HuH-7 (cell line): Measurements from ENCODE around the gene INPP5A.

Source experiments
- DNase-seq: peaks from one replicate; pipeline ENCODE4 v3.0.0; 2011; ENCODE audit warnings: low spot score

INPP5A gene

DNA sequence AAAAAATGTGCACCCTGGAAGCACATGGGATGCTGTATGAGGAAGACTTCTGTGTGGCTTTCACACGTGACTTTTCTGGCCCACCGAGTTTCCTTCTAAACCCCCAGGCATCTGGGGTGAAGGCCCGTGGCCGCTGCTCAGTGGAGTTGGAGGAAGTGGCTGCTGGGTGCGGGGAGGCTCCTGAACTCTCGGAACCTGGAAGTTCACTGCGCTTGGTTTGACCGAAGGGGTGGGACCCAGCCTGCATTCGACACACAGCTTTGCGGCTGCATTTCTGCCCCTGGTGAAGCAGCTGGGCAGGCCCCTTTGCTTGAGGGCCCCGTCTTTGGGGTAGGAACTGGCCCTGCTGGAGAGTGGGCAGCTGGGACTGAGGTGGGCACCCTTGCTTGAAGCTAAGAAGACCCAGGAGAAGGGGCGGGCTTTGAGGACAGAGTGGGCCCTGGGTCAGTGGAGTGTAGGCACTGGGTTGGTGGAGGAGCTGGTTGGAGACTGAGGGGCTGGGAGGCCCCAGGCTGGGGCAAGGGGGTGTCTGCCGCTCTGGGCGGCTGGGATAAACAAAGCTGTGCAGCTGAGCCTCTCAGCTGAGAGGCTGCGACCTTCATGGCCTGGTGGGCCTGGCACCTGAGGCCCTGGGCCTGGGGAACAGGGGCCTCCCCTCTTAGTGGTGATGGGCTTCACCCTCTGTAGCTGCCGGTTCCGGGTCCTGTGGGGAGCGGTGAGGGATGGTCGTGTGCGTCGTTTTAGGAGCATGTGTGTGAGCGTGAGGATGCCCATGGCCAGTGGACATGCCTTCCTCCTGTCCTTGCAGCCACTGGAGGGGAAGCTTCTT is 78.0 kb downstream of the INPP5A start:
- no peak for DNase-seq

DNA sequence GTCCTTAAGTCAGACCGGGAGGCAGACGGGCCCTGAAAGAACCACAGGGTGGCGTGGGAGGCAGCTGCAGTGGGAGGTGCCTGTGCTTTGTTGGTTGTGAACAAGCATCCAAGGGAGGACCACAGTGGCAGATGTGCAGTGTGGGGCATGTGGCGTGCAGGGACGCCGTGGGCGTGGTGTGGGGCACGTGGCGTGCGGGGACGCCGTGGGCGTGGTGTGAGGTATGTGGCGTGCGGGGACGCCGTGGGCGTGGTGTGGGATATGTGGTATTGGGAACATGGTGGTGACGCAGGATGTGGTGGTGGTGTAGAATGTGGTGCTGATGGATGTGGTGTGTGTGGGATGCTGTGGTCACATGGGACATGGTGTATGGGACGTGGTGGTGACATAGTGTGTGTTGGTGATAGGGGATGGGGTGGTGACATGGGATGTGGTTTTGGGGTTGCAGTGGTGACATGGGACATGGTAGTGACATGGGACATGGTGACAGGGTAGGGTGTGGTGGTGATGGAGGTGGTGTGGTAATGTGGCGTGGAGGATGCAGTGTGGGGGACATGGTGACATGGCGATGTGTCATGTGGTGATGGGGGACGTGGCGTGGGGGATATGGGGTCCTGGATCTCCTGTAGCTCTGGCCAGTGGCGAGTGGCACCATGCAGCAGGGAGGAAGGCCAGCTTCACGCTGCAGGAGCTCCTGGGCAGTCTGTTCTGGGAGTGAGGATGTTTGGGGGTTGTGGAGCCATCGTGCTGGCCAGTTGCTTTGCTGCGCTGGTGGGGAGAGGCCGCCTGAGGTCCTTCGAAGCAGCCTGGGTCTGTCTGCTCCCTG is 78.8 kb downstream of the INPP5A start:
- no peak for DNase-seq

DNA sequence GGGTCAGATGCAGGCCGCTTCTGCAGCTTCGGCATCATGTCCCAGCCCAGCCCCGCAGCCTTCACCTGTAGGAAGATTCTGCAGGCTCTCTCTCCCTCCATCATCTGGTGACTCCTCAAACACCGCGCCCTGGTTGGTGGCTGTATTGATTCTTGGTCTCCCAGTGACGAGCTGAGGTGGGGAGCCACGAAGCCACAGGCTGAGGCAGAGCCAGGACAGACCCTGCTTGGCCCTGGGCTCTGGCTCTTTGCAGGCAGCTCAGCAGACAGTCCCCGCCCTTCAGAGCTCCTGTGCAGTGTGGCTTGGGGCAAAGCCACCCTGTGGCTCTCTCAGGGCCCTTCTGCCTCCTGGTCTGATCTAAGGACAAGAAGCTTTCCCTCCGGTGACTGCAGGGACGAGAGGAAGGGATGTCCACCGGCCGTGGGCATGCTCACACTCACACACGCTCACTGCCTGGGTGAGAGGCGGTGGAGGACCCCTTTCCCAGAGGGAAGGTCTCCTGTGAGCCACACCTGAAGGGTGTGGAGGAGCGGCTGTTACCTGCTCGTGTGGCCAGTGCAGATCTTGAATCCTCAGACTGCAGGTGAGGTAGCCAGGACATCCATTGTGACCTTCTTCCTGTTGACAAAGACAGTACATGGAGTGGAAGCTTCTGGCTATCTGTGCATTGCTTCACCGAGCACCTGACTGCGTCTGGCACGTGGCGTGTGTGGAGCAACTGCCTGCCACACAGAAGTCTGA is 79.6 kb downstream of the INPP5A start:
- no peak for DNase-seq

DNA sequence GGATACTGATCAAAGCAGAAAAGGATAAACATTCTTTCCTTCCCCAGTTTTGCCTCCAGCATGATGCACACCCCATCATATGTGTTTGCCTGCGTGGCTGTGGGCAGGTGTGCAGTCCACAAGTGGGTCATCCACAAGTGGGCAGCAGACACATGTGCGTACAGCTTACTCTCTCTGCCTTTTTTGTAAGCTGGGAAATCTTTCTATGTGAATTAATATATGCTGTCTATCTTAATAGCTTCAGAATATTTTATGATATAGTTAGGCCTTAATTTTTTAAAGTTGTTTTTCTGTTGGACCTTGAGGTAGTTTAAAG is 80.1 kb downstream of the INPP5A start:
- DNase-seq, result no peak

DNA sequence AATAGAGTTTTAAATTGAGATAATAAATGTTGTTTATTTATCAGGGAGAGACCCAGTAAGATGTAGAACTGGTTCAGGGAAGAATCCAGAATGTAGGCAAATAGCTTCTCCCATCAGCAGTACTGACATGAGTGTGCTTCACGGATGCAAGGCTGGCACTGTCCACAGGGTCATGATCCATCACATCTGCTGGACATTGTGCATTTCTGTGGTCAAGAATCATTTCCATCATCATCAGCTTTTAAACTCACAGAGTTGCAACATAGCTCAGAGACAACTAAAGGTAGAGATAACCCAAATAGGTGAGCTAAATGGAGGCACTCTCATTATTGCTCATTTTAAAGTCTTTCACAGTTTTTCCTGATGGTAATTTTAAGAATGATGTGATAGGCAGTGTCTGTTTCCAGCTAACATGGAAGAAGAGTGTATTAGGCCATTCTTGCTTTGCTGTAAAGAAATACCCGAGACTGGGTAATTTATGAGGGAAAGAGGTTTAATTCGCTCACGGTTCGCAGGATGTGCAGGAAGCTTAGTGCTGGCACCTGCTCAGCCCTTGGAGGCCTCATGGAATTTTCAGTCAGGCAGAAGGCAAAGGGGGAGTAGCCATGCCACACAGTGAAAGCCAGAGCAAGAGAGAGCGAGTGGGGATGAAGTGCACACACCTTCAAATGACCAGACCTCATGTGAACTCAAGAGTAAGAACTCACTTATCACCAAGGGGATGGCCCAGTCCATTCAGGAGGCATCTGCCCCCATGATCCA is 80.8 kb downstream of the INPP5A start:
- no peak for DNase-seq

DNA sequence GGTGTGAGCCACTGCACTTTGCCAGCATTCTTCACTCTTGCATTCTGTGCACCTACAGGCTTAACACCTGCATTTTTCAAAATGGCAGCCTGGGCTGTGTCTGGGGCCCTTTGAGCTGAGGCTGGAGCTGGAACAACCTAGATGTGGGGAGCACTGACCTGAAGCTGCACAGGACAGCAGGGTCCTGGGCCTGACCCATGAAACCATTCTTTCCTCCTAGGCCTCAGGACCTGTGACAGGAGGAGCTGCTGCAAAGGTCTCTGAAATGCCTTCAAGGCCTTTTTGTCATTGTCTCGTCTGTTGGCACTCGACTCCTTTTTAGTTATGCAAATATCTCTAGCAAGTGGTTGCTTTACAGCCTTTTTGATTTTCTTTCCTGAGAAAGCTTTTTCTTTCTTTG is 82.3 kb downstream of the INPP5A start:
- no peak for DNase-seq

DNA sequence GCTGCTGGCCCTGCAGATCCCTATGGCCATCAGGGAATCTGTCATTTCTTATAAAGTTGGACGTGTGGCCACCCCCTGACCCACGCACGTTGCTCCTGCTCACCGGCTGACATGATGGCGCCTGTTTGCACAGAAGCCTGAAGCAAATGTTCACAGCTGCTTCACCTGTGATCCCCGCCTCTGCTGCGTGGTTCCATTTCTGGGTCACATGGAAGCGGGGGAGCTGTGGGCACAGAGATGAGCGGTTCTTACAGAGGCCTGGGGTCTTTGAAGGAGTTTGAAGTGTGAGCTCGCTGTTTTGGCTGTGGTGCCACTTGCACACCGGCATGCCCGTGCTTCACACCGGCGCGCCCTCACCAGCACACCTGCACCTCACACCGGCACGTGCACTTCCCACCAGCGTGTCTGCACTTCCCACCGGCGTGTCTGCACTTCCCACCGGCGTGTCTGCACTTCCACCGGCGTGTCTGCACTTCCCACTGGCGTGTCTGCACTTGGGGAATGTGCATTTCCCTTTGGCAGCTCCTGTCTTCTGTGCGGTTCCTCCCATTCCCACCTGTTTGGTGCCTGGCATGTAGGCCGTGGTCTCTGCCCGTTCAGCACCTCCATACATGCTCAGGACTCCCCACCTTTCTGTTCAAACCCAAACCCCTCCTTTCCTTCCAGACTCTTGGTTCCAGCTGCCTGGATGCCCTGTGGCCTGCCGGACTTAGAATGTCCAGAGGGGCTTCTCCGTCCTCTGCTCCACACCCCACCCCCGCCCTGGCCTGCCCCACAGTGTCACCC is 86.7 kb downstream of the INPP5A start:
- no peak for DNase-seq

DNA sequence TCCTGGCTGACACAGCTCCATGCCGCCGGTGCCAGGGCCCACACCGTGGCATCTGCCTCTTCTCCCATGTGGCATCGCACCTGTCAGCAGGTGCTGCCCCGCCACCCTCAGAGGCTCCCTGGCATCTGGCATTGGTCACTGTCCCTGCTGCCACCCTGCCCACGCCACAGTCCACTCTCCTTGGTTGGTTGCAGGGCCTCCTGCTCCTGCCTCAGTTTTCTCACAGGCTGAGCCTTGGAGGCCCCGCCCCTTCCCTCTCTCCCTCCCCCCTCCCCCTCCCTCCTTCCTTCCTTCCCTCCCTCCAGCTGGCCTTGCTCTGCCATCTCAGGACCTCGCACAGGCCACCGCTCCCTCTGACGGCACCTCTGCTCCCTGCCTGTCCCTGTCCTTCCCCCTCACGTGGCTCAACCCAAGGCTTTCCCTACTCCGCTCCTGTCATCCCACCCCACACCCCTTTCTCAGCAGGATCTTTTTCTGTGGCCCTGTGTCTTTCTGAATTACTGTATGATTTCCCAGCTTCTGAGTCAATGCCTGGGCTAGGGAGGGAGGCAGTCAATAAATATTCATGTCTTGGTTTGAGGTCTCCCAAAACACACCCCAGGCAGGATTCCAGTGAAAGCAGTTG is 87.4 kb downstream of the INPP5A start:
- DNase-seq, result no peak

DNA sequence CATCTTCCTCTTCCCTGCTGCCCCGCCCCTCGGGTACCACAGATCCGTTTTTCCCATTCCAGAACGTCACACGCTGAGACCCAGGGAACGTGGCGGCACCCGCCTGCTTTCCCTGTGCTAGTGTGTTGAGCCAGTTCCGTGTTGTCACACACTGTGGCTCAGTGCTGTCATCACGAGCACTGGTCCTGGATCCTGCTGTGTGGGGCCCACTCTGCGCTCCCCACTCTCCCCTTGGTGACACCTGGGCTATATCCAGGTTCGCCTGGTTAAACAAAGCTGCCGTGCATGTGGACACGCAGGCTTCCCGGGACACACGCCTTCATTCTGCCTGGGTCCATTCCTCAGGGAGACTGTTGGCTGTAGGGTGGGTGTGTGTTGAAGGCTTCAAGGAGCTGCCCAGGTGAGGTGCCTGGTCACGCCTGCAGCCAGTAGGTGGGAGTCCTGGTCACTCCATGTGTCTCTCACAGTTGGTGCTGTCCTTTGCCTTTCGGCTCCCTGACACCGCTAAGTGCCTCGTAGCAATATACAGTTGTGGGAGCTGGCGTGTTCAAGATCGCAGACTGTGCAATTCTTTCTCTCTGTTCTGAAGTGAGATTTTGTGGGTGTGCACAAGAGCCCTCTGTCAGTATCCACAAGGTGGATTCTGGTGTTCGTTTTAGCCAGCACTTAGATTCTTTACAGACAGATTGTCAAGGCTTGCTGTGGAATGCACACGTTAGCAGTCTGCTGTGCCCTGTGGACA is 88.6 kb downstream of the INPP5A start:
- no peak for DNase-seq

DNA sequence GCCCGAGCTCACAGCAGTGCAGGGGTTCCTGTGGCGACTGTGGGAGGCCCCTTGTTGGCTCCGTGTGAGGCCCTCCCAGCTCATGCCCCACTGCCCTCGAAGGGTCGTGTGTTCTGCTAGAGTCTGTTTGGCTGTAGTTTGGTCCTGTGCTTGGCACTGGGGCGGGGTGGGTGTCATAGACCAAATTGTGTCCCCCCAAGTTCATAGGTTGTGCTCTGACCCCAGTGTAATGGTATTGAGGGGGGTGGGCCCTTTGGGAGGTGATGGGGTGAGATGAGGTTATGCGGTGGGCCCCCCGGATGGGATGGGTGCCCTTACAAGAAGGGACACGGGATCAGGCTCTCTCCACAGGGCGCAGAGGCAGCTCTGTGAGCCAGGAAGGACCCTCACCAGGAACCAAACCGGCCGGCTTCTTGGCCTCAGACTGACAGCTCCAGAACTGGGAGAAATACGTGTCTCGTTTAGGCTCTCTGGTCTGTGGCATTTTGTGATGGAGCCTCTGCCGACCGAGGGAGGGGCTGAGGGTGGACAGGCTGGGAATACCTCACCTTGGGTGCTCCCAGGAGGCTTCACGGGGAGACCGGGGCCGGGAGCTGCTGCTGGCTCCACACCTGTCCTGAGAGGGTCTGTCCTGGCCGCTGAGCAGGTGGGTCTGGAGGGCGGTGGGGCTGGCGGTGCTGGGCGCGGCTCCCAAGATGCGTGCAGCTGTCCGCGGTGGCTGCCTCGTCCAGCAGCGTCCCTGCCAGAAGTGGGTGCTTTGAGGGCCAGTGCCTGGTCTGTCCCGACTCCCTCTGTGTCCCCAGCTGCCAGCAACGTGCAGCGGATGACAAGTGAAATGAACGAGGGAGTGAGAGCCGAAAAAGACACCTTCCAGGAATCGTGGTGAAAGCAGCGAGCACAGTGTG is 89.4 kb downstream of the INPP5A start:
- no peak for DNase-seq

DNA sequence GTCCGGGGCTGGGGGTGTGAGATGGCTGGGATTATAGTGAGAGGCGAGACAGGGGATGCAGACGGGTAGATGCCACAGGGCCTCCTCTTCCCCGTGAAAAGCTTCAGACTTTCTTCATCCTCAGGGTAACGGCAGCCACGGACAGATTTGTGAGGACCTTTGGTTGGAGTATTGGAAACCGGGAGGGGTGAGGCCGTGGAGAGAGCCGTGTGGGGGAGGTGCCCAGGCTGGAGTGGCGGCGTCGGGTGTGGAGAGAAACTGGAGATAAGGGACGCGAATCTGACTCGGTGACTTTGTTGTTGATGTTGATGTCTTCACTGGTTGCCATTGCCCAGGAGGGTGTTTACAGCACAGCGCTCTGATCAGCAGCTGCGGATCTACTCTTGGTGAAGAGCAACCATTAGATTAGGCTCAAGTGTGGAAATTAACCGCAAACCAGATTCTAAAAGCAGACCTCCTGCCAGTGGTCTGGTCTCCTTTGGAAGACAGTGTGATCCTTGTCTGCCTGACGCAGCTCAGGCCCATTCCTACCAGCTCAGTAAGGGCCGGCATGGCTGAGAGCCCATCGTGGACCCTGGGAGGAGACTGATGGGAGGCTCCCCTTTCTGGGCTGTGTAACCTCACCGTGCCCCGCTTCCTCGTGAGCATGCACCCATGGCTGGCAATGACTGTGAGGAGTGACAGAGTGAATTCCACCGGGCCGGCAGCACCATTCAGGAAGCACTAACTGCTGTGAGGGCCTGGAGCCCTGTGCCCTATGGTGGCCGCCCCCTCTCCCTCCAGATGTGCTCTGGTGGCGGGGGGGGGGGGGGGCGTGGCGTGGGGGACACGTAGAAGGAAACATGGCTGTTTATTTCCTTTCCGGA is 90.3 kb downstream of the INPP5A start:
- no peak for DNase-seq

DNA sequence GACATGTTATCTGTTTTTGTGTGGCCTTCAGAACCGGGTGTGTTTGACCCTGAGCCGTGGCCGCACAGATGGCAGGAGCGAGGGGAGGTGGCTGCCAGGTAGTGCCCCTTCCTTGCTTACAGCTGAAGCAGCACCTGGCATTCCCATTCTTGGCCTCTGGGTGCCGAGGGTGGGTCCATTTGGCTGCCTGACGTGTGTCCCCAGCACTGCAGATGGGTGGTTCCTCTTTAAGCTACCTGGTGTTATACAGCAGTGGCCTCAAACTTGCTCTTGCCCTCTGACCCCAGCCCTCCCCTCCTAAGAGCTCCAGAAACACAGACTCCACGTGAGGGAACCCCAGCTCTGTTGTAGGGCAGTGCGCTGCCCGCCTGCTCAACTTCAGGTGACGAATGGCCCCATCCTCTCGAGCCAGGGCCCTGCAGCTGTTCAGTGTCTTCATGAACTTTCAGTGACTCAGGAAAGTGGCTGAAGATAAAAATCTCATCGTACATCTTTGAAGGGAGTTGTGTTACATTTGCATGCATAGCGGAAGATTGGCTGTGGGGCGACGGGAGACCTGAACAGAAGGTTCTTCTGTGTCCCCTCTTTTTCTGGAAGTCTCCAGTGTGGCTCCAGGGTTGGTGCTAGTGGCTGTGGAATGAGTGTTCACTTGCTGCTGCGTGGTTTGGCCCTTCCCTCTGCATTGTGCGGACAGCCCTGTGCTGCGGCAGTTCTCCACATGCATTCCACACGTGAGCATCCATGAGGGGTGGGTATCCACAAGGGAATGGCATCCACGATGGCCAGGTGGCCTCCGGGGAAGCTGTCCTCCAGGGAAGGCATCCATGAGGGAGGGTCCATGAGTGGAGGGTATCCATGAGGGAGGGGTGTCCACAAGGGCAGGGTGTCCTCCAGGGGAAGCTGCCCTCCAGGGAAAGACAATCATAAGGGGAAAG is 91.6 kb downstream of the INPP5A start:
- no peak for DNase-seq

DNA sequence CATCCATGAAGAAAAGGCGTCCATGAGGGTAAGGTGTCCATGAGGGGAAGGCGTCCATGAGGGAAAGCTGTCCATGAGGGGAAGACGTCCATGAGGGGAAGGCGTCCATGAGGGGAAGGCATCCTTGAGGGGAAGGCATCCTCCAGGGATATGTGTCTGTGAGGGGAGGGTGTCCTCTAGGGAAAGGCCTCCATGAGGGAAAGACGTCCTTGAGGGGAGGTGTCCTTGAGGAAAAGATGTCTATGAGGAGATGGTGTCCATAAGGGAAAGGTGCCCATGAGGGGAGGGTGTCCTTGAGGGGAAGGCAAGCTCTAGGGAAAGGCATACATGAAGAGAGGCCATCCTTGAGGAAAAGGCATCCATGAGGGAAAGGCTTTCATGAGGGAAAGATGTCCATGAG is 92.6 kb downstream of the INPP5A start:
- no peak for DNase-seq

DNA sequence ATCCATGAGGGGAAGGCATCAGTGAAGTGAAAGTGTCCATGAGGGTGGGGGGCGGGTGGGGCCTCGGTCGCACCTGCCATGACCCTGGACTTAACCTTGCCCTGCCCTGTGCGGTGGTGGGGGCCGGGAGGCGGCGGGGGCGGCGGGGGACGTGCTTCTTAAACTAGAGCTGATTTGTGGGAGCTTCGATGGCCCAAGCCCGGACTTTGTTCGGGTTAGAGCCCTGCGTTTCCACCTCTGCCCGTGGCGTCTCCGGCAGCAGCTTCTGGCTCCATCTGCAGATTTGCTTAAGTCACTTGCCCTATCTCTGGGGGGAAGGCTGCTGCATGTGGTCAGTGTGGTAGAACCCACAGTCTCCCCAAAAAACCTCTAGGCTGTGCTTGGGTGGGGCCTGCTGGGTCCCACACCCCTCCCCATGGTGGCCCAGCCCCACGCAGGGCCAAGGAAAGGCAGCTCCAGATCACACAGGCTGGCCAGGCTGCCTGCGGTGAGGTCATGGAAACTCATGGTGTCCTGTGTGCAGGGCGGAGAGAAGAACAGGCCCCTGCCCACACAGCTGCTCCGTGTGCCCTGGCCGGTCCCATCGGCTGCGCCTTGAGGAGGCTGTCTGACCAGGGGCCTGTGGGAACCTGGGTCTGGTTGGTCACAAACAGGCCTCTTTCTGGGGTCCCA is 93.2 kb downstream of the INPP5A start:
- DNase-seq, result no peak

DNA sequence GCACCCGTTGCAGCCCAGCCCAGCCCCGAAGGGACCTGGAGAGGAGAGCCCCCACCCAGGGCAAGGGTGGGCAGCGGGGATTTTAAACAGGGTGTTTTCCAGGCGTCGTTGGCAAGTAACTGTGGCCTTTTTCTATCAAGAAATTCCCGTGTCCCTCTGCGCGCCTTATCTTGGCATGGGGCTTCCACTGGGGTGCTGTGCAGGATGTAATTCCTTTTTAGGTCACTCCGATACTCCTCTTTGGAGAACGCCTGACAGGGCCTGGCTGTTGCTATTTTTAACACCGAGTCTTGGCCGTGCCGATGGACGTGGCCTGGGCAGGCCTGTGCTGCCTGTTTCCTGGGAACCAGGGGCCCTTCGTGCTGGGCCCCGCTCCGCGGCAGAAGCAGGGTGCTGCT is 93.8 kb downstream of the INPP5A start:
- no peak for DNase-seq

DNA sequence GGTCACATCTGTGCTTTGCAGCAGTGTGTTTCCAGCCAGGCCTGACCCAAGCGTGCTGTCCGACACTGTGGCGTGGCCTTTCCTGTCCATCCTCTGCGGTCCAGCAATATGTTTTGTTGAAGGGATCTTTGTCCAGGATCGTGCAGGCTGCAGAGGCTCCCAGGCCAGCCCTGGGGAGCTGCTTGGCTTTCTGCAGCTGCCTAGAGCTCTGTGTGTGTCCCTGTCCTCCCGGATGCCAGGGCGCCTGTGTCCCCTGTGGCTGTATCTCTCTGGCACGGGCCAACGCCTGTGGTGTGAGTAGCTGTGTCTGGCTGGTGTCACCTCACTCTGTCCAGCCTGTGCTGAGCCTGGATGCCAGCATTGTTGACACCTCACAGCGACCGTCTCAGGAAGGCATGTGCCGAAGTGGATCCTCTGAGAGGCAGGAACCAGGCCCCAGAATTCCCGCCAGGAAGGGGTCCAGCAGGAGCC is 94.5 kb downstream of the INPP5A start:
- DNase-seq, result no peak
